Stimulated activated CD8-positive, alpha-beta memory T cell treated with anti-CD3 and anti-CD28 coated beads, Interleukin-4, amount 100 ng/mL, for 48 hours (primary cell): ENCODE measurements around the gene ACBD7.

Source experiments
- DNase-seq: peaks from one replicate; pipeline ENCODE4 v3.0.0-alpha.2; 2020

ACBD7 gene

GRCh38 chr10:15084502-15084922 lies 4.1 kb downstream of the ACBD7 start:
- DNase-seq = no peak

DNA sequence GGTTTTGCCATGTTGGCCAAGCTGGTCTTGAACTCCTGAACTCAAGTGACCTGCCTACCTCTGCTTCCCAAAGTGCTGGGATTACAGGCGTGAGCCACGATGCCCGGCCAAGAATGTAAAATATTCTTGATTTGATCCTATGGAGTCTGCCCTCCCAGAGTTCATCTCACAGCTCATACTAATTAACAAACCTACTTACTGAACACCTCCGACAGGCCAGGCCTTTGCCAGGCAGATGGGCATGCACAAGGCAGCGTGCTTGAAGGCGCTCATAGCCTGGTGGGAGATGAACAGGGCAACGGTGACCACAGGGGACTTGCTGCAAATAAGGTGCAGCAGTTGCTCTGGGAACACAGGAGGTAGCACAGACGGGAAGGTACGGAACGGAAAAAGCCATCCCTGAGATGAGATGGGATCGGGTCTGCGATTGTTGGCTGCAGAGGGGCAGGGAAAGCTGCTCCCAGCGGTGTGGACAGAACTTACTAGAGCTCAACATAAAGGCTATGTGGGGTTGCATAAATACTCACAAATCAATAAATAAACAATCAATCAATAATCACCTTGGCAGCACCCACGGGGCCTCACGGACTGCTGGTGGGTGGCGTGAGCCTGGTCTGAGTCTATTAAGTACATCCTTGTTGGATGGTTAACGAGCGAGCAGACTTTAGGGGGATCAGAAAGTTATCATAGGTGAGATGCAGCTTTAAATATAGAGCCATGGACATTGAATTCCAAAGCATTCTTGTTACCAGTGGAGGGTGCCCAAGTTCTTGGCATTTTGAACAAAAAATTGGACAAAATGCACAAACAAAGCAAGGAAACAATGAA lies 4.7 kb downstream of the ACBD7 start:
- no peak for DNase-seq

GRCh38 chr10:15075421-15075820 lies 13.2 kb downstream of the ACBD7 start:
- DNase-seq = no peak

GRCh38 chr10:15072358-15072757 lies 16.2 kb downstream of the ACBD7 start:
- DNase-seq = no peak

- no peak for DNase-seq
Observed at GRCh38 chr10:15069230-15069629, 19.3 kb downstream of the ACBD7 start.

DNA sequence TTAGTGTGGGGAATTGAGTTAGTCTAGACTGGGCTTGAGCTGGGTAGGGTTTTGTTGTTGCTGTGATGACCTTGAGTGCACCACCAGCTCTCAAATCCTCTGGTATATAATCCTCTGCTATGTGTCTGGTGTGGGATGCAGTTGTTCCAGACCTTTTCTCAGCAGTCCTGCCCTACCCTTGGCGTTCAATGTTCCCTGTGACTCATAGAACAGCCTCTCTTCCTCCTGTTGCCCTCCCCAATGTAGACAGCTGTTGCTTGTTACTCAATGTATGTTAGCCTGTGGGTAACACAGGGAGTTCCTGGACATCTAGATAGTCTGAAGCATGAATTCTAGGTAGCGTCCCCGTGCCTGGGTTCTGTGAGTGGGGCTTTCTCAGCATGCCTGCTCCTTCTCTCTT lies 19.8 kb downstream of the ACBD7 start:
- DNase-seq = no peak

- no peak for DNase-seq
Observed at GRCh38 chr10:15067154-15067553, 21.4 kb downstream of the ACBD7 start.

DNA sequence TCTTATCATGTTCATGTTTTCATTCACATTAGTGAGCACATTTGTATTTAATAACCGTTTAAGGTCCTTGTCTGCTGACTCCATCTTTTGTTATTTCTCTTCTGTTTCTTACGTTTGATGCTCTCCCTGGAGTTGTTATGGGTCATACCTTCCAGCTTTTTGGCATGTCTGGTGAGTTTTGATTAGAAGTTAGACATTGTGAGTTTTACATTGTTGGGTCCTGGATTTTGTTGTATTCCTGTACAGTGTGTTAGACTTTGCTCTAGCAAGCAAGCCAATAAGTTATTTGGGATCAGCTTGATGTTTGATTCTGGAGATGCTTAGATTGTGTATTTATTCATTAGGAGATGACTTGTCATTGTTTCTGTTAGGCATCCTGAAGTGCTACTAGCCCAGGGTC lies 27.9 kb downstream of the ACBD7 start:
- no peak for DNase-seq

DNA sequence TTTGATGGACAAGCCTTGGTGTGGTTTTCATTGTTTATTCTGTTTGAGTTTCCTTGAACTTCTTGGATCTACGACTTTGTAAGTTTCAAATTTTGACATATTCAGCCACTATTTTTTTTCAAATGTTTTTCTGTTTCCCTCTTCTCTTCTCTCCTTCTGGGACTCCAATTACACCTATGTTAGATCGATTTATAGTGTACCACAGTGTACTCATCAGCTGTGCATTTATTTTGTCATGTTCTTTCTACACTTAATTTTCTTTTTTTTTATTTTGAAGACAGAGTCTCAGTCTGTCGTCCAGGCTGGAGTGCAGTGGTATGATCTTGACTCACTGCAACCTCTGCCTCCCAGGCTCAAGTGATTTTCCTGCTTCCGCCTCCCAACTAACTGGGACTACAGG lies 28.7 kb downstream of the ACBD7 start:
- DNase-seq = no peak

- no peak for DNase-seq
Observed at GRCh38 chr10:15058689-15059088, 29.9 kb downstream of the ACBD7 start.

DNA sequence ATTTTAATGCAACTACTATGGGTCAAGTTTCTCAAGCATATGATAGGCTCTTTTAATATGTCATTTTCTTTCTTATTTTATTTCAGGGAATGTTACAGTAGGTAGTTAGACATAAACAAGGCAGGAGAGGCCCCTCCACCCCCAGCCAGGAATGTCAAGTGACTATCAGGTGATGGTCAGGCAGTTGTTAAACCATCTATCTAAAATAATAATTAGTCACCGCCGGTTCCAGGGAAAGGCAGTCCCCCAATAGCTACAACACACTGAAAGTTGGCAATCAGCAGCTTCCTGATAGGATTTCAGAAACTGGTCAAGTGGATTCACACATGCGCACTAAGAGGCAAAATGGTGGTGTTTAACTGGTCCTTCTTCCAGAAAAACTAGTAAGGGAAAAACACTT lies 35.5 kb downstream of the ACBD7 start:
- DNase-seq = no peak

DNA sequence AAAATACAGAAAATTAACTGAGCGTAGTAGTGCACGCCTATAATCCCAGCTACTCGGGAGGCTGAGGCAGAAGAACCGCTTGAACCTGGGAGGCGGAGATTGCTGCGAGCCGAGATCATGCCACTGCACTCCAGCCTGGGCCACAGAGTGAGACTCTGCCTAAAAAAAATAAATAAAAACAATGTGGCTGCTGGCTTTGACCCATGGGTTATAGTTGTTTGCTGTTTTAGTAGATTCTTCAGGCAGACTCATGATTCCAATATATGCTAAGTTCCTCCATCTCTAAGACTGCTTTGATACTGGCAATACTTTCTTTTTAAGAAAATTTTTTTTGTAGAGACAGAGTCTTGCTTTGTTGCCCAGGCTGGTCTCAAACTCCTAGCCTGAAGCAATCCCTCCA lies 36.5 kb downstream of the ACBD7 start:
- DNase-seq = no peak

GRCh38 chr10:15049533-15049932 lies 39.0 kb downstream of the ACBD7 start:
- no peak for DNase-seq

- no peak for DNase-seq
Observed at GRCh38 chr10:15046626-15047025, 42.0 kb downstream of the ACBD7 start.

DNA sequence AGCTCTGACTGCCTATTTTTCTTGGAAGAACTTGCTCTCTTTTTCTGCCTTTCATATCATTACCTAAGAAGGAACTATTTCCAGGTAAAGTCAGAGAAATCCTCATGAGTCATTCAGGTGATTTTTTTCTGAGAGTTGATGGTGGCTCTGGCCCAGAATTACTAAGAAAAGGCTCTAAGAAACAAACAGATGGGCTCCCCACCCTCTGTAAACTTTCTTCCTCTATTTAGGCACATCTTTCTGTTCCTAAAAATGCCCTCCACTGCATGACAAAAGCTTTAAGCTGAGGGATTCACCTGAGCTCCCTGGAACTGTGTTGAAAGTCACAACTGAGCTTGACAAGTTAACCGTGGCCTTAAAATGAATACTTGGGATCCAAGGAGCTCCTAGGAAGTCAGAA lies 43.2 kb downstream of the ACBD7 start:
- no peak for DNase-seq

DNA sequence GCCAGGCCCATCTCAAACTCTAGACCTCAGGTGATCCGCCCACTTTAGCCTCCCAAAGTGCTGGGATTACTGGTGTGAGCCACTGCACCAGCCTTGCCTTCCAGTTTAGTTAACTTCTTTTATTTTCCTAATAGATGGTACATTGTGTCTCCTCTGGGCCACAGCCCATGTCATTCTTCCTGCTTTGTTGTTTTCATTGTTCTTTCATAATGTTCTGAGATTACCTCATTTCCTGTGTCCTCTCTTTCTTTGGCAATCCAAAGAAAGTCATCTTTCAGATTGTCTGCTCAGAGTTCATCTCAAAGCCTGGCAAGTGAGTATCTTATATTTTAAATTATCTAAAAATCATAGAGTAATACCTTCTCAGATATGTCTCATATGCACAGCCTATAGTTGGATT lies 44.9 kb downstream of the ACBD7 start, which contains the start of gene OLAH:
OLAH (plus strand) TSS at position 270 of the 400 bp plus-strand sequence. CDS start 3,346 bp downstream, outside the sequence.
- no peak for DNase-seq

- DNase-seq = no peak
Observed at GRCh38 chr10:15038416-15038815, 50.2 kb downstream of the ACBD7 start.

- no peak for DNase-seq
Observed at GRCh38 chr10:15037691-15038090, 50.9 kb downstream of the ACBD7 start.

DNA sequence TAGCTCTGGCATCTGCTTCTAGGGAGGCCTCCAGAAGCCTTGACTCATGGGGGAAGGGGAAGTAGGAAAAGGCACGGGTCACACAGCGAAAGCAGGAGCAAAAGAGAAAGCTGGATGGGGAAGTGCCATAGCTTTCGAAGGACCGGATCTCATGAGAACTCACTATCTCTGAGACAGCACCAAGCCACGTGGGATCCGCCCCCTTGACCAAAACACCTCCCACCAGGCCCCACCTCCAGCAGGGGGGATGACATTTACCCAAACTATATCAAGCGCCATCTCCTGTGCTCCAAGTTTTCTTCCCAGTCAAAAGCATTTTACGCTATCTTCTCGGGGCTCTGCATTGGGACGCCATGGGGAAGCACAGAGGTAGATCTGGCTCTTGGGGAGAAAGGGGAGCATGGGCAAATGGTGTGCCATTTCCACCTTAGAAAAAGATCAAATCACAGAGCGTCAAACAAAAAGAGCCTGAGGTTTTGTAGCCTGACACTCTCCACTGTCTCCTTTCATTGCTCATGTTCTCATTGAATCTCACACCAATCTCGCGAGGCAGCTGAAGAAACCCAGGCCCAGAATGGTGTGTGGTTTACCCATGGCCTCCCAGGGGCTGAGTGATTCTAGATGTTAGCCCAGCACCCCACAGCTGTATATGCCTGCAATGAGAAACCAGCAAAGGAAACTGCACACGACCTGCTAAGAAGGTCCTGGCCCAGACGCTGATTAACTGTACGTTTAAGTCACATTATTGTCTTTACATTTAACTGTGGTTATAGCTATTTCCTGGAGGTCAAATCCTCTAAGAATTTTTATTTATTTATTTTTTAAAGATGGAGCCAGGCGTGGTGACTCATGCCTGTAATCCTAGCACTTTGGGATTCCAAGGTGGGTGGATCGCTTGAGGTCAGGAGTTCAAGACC lies 52.9 kb downstream of the ACBD7 start:
- DNase-seq = no peak

DNA sequence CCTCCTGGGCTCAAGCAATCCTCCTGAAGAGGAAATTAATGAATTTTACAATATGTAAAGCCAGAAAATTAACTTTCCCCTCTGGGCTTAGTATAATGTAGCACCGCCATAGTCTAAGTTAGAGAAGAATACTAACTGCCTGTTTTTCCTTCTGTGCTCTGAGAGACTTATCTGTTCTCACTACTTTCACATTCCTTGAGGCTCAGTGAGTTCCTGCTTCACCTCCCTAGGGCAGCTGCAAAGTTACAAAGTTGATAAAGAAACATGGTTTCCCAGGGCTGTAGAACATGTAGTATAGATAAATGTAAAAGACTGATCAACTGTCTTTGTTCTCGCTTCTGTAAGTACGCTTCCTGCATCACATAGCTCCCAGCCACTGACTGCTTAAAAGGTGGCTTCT lies 60.8 kb downstream of the ACBD7 start:
- no peak for DNase-seq
